HG02938 (cell line): Measurements from ENCODE around the gene WDR38.

ENCODE experiments used
- ATAC-seq: cut with Tn5 transposase; IDR thresholded peaks from one replicate; pipeline ENCODE4 v1.9.1; 2021; ENCODE audit warnings: mild to moderate bottlenecking, moderate library complexity; ENCODE audit not compliant: unreplicated experiment

The WDR38 gene

GRCh38 chr9:124880501-124880900 lies 27.2 kb downstream of the WDR38 start:
- no peak for ATAC-seq

- no peak for ATAC-seq
These were observed 28.0 kb downstream of the WDR38 start for GRCh38 chr9:124881138-124881743.

GRCh38 chr9:124882231-124882630 lies 29.0 kb downstream of the WDR38 start:
- no peak for ATAC-seq

- ATAC-seq: no peak
These were observed 31.1 kb downstream of the WDR38 start for GRCh38 chr9:124884376-124884775.

- no peak for ATAC-seq
These were observed 32.3 kb downstream of the WDR38 start for GRCh38 chr9:124885551-124885950.

- no peak for ATAC-seq
These were observed 33.2 kb downstream of the WDR38 start for GRCh38 chr9:124886461-124886860.

- no peak for ATAC-seq
These were observed 33.7 kb downstream of the WDR38 start for GRCh38 chr9:124886866-124887492.

GRCh38 chr9:124887832-124888231 lies 34.6 kb downstream of the WDR38 start:
- ATAC-seq: no peak

- ATAC-seq: no peak
These were observed 35.7 kb downstream of the WDR38 start for GRCh38 chr9:124889006-124889405.

GRCh38 chr9:124890179-124890578 lies 36.9 kb downstream of the WDR38 start:
- ATAC-seq: no peak

- no peak for ATAC-seq
These were observed 40.9 kb downstream of the WDR38 start for GRCh38 chr9:124894035-124894740.

GRCh38 chr9:124894741-124895170 lies 41.5 kb downstream of the WDR38 start:
- ATAC-seq: no peak

- ATAC-seq: no peak
These were observed 44.6 kb downstream of the WDR38 start for GRCh38 chr9:124897570-124898460.

- ATAC-seq: no peak
These were observed 46.6 kb downstream of the WDR38 start for GRCh38 chr9:124899845-124900244.

GRCh38 chr9:124906966-124907365 lies 53.7 kb downstream of the WDR38 start:
- no peak for ATAC-seq
